ENCODE measurements around the gene CALML5.

The CALML5 gene

GRCh38 chr10:5533098-5533731, 33.8 kb upstream of the CALML5 start:
- no peak for DNase-seq

- DNase-seq = no peak
These were observed 33.3 kb upstream of the CALML5 start for GRCh38 chr10:5532618-5533097.

- DNase-seq = no peak
These were observed 32.9 kb upstream of the CALML5 start for GRCh38 chr10:5532307-5532605.

- no peak for DNase-seq
These were observed 32.4 kb upstream of the CALML5 start for GRCh38 chr10:5531558-5532306.

- no peak for DNase-seq
These were observed 31.6 kb upstream of the CALML5 start for GRCh38 chr10:5530846-5531557.

- no peak for DNase-seq
These were observed 31.0 kb upstream of the CALML5 start for GRCh38 chr10:5530412-5530806.

GRCh38 chr10:5529702-5530411, 30.5 kb upstream of the CALML5 start:
- DNase-seq = no peak

- DNase-seq = no peak
These were observed 29.8 kb upstream of the CALML5 start for GRCh38 chr10:5528989-5529701.

GRCh38 chr10:5527332-5528200, 28.2 kb upstream of the CALML5 start:
- no peak for DNase-seq

GRCh38 chr10:5526691-5527331, 27.4 kb upstream of the CALML5 start:
- DNase-seq = no peak

- peak in 1 of 51 donors; percentile 8 for DNase-seq
These were observed 26.4 kb upstream of the CALML5 start for GRCh38 chr10:5525561-5526341.

GRCh38 chr10:5524641-5525560, 25.5 kb upstream of the CALML5 start, which contains the start of gene CALML3:
CALML3 (plus strand) TSS chr10:5524961; CDS start chr10:5525086, 125 bp downstream.
- no peak for DNase-seq

GRCh38 chr10:5523796-5524574, 24.6 kb upstream of the CALML5 start:
- no peak for DNase-seq

GRCh38 chr10:5522913-5523560, 23.7 kb upstream of the CALML5 start:
- no peak for DNase-seq

GRCh38 chr10:5519054-5519453, 19.7 kb upstream of the CALML5 start:
- no peak for DNase-seq

- DNase-seq = no peak
These were observed 18.8 kb upstream of the CALML5 start for GRCh38 chr10:5518143-5518542.
